Esophagus squamous epithelium (tissue), 5 donors: Measurements from ENCODE around the gene UQCRC1. TPM values are rescaled to one million over a fixed set of nuclear protein-coding genes. Genes with fewer than 3 reads are reported as not detected.

Experiments
- DNase-seq: peaks from one replicate; lab custom pipeline; 2025; lab: John Stamatoyannopoulos, UW
- H3K27ac ChIP-seq, 4 donors: fragments of 200-600 bp; sonication (generic); one replicate each; pipeline ENCODE4 v1.5.1; 2016 to 2019; ENCODE audit warnings: mild to moderate bottlenecking in 1 of 4
- H3K27me3 ChIP-seq, 4 donors: fragments of 200-600 bp; sonication (generic); 1 replicate in 3 of 4; 2 replicates in 1 of 4; pipeline versions ENCODE4 v1.5.1 to v1.6.0; 2017 to 2021; ENCODE audit warnings: antibody characterized with exemption in 1 of 4
- H3K36me3 ChIP-seq, 3 donors: fragments of 200-600 bp; sonication (generic); one replicate each; pipeline ENCODE4 v1.5.1; 2016 to 2019
- H3K4me1 ChIP-seq, 3 donors: fragments of 200-600 bp; sonication (generic); one replicate each; pipeline ENCODE4 v1.5.1; 2017 to 2019
- H3K4me3 ChIP-seq, 4 donors: fragments of 200-600 bp; sonication (generic); 1 replicate in 3 of 4; 2 replicates in 1 of 4; pipeline ENCODE4 v1.5.1; 2016 to 2019; ENCODE audit warnings: mild to moderate bottlenecking in 2 of 4, moderate library complexity in 1 of 4
- H3K9me3 ChIP-seq, 3 donors: fragments of 200-600 bp; sonication (generic); one replicate each; pipeline ENCODE4 v1.5.1; 2016 to 2019
- CTCF ChIP-seq, 6 experiments: fragments of 450-650 bp in 4 of 6; fragments of 200-600 bp in 2 of 6; sonication (generic) in 2 of 6; IDR thresholded peaks; one replicate each; pipeline ENCODE4 v1.5.1; 2016 to 2019; ENCODE audit warnings: antibody characterized with exemption in 6 of 6, mild to moderate bottlenecking in 4 of 6, moderate library complexity in 4 of 6
- POLR2A ChIP-seq, 4 donors: fragments of 450-650 bp; IDR thresholded peaks; one replicate each; pipeline ENCODE4 v1.6.1; 2017; ENCODE audit warnings: antibody characterized with exemption in 4 of 4, mild to moderate bottlenecking in 4 of 4, moderate library complexity in 3 of 4
- WGBS, 2 donors: methylation state at CpG; one replicate each; pipeline ENCODE4 v1.1.5; 2018; 5-methylcytosine and 5-hydroxymethylcytosine counted together
- intact Hi-C: fragments of 100-400 bp; cut with DNase I; formaldehyde crosslinking; loops from one replicate; pipeline ENCODE4 v1.15.0; 2022
- total RNA-seq, 4 donors: library from RNA; depleted of rRNA; stranded (reverse); fragments of >200 nt; gene quantifications; one replicate each; pipeline ENCODE4 v1.1.0, GENCODE V29; 2016
- donor health status: DM: yes; HTN: yes; CAD: no.

UQCRC1 gene
- total RNA-seq, 4 donors from 2014 or later = 213 to 471 (median 356) TPM

GRCh38 chr3:48637305-48637704 is 27.9 kb upstream of the UQCRC1 start:
- TF ChIP-seq POLR2A (IDR thresholded peaks at IDR 0.05) (no peak), CTCF (IDR thresholded peaks at IDR 0.05) (no peak)
- Histone ChIP-seq H3K9me3 (no peaks in the 10 kb centered on the region), H3K27ac (no peak overlapping the region), H3K27me3 (no peaks in the 10 kb centered on the region), H3K4me1 (peaks cover 15 to 35% (median 19%) of the 10 kb centered on the region in 3 donors), H3K4me3 (no peak overlapping the region), H3K36me3 (peaks cover 0 to 14% (median 0%) of the 10 kb centered on the region in 3 donors)
- 71 to 73% methylated on average over 1 to 3 of the region's 6 CpGs for WGBS, 2 donors
- intact Hi-C loops = no loop called here
- DNase-seq = no peak

DNA sequence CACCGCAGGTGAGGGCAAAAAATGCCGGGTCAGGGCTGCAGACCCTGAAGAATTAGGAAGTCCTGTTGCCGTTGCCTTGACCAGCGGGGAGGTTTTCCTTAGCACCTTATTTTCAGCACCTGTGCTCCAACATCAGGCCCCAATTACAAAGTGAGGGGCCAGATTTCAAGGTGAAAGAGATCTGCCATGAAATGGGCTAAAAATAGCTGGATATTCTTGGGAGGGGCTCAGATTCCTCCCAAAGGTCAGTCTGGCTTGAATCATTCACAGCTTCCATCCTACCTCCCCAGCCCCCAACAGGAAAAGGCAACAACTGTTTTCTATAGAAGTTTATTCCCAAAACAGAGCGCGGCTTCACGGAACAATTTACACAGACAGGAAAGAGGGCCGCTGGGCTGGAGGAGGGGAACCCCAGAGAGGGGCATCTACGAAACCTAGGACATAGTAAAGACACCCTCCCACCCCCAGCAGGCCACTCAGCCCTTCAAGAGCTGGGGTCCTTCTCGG is 26.8 kb upstream of the UQCRC1 start:
- 45 to 48% methylated on average over 6 to 10 of the region's 10 CpGs for WGBS, 2 donors
- H3K36me3 ChIP-seq = peaks cover 0 to 25% (median 0%) of the 10 kb centered on the region in 3 donors
- H3K27me3 ChIP-seq = no peaks in the 10 kb centered on the region
- peak overlapping the region; percentile 56 to 88 (median 86) for H3K27ac ChIP-seq
- peak overlapping the region; percentile 66 to 96 (median 90) for H3K4me3 ChIP-seq
- DNase-seq = no peak
- H3K9me3 ChIP-seq = no peaks in the 10 kb centered on the region
- no peak for TF ChIP-seq CTCF (IDR thresholded peaks at IDR 0.05)
- TF ChIP-seq POLR2A (IDR thresholded peaks at IDR 0.05) = no peak
- peaks cover 15 to 35% (median 19%) of the 10 kb centered on the region in 3 donors for H3K4me1 ChIP-seq
- intact Hi-C loops = no loop called here

GRCh38 chr3:48635222-48636021 is 26.0 kb upstream of the UQCRC1 start, which contains the start of gene SLC26A6:
SLC26A6 (minus strand) TSS chr3:48635461; CDS start chr3:48635393, 68 bp downstream.
- no peaks in the 10 kb centered on the region for H3K9me3 ChIP-seq
- H3K27me3 ChIP-seq = no peaks in the 10 kb centered on the region
- intact Hi-C loops = no loop called here
- H3K27ac ChIP-seq = peak within 1 kb of the TSS; percentile 56 to 88 (median 86)
- 0 to 1% methylated on average over 1 to 14 of the region's 68 CpGs for WGBS, 2 donors
- peaks cover 0 to 33% (median 0%) of the 10 kb centered on the region in 3 donors for H3K36me3 ChIP-seq
- peak within 1 kb of the TSS; percentile 66 to 96 (median 90) for H3K4me3 ChIP-seq
- DNase-seq = peak; percentile 78
- H3K4me1 ChIP-seq = peaks cover 15 to 35% (median 19%) of the 10 kb centered on the region in 3 donors
- TF ChIP-seq CTCF (IDR thresholded peaks at IDR 0.05) = peak in 5 of 6 experiments; percentile 27 to 51 (median 36)
- TF ChIP-seq POLR2A (IDR thresholded peaks at IDR 0.05) = peak in 3 of 4 donors; percentile 16 to 58 (median 25)

DNA sequence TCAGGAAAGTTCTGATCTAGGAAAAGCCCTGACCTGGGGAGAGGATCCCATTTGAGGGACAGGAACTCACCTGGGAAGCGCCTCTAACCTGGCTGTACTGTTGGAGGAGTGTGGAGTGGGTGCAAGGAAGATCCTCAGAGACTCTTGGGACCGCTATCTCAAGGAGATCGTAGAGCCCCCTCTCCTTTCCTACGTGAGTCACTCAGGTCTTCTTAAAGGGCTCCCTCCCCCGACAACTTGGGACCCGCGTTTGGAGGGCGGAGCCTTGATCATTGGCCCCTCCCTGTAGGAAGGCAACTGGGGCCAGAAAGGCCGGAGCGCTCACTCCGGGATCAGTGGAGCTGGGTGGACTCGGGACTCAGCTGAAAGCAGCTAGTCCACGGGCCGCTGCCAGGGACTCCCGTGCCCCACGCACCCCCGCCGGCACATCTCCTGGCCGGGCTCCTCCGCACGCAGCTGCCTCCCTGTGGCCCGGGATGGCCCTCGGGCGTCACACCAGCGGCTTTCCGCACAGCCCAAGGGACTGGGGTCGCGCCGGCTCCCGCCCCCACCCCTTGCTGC is 25.3 kb upstream of the UQCRC1 start:
- peak in 1 of 6 experiments; percentile 14 for TF ChIP-seq CTCF (IDR thresholded peaks at IDR 0.05)
- TF ChIP-seq POLR2A (IDR thresholded peaks at IDR 0.05) = no peak
- Histone ChIP-seq H3K27ac (peak overlapping the region; percentile 56 to 88 (median 86)), H3K27me3 (no peaks in the 10 kb centered on the region), H3K36me3 (peaks cover 0 to 40% (median 0%) of the 10 kb centered on the region in 3 donors), H3K4me3 (peak overlapping the region; percentile 66 to 96 (median 90)), H3K9me3 (no peaks in the 10 kb centered on the region), H3K4me1 (peaks cover 15 to 35% (median 19%) of the 10 kb centered on the region in 3 donors)
- no peak for DNase-seq
- intact Hi-C loops = no loop called here
- 0 to 20% methylated on average over 4 of the region's 30 CpGs for WGBS, 2 donors
